ENCODE data around the gene TNIK. TPM values are rescaled to one million over a fixed set of nuclear protein-coding genes. Genes with fewer than 3 reads are reported as not detected.

TNIK gene
- total RNA-seq, 2 experiments from 2014 or later: 57.6 to 61.7 TPM

GRCh38 chr3:171419457-171419856 lies 40.7 kb downstream of the TNIK start:
- ChIA-PET POLR2A (interaction anchor here (0.9 kb wide), 1 partner anchor 9 kb away, joined by 3 read pairs; no protein-coding TSS in a partner anchor), CTCF (interaction anchor here (0.8 to 1.0 kb wide), 2 partner anchors 11 to 41 kb away, joined by 3 to 4 read pairs; partner anchors contain the start of gene TNIK)
- peaks cover 32% of the 10 kb centered on the region for H3K36me3 Mint-ChIP-seq (ENCODE audit: low read depth)
- peaks cover 7% of the 10 kb centered on the region for H3K9me3 Mint-ChIP-seq
- no peak for DNase-seq
- H3K4me1 Mint-ChIP-seq: no peaks in the 10 kb centered on the region
- no peak overlapping the region for H3K4me3 Mint-ChIP-seq
- H3K27me3 Mint-ChIP-seq: no peaks in the 10 kb centered on the region
- H3K27ac Mint-ChIP-seq: no peak overlapping the region

GRCh38 chr3:171417813-171418212 lies 42.4 kb downstream of the TNIK start:
- Mint-ChIP-seq H3K4me3 (no peak overlapping the region), H3K36me3 (ENCODE audit: low read depth) (peaks cover 19% of the 10 kb centered on the region), H3K4me1 (peaks cover 3% of the 10 kb centered on the region), H3K27me3 (no peaks in the 10 kb centered on the region), H3K27ac (no peak overlapping the region), H3K9me3 (peaks cover 2% of the 10 kb centered on the region)
- ChIA-PET POLR2A (no interaction called here), CTCF (interaction anchor here (1.3 kb wide), 1 partner anchor 13 kb away, joined by 3 read pairs; no protein-coding TSS in a partner anchor)
- DNase-seq: no peak

- Mint-ChIP-seq H3K9me3 (no peaks in the 10 kb centered on the region), H3K27ac (no peak overlapping the region), H3K36me3 (ENCODE audit: low read depth) (peaks cover 18% of the 10 kb centered on the region), H3K27me3 (no peaks in the 10 kb centered on the region), H3K4me1 (peaks cover 3% of the 10 kb centered on the region), H3K4me3 (no peak overlapping the region)
- no peak for DNase-seq
- ChIA-PET CTCF (interaction anchor here (1.3 kb wide), 1 partner anchor 14 kb away, joined by 3 read pairs; no protein-coding TSS in a partner anchor), POLR2A (no interaction called here)
Observed at GRCh38 chr3:171417137-171417536, 43.1 kb downstream of the TNIK start.

- no peak for DNase-seq
- ChIA-PET POLR2A (no interaction called here), CTCF (interaction anchor here (1.3 kb wide), 1 partner anchor 14 kb away, joined by 3 read pairs; no protein-coding TSS in a partner anchor)
- H3K27ac Mint-ChIP-seq: no peak overlapping the region
- peaks cover 3% of the 10 kb centered on the region for H3K4me1 Mint-ChIP-seq
- H3K36me3 Mint-ChIP-seq (ENCODE audit: low read depth): peaks cover 18% of the 10 kb centered on the region
- H3K9me3 Mint-ChIP-seq: no peaks in the 10 kb centered on the region
- no peaks in the 10 kb centered on the region for H3K27me3 Mint-ChIP-seq
- no peak overlapping the region for H3K4me3 Mint-ChIP-seq
Observed at GRCh38 chr3:171416666-171417065, 43.5 kb downstream of the TNIK start.

- ChIA-PET POLR2A (no interaction called here), CTCF (no interaction called here)
- Mint-ChIP-seq H3K4me1 (peaks cover 3% of the 10 kb centered on the region), H3K27me3 (no peaks in the 10 kb centered on the region), H3K27ac (no peak overlapping the region), H3K4me3 (no peak overlapping the region), H3K9me3 (no peaks in the 10 kb centered on the region), H3K36me3 (ENCODE audit: low read depth) (peaks cover 16% of the 10 kb centered on the region)
- DNase-seq: no peak
Observed at GRCh38 chr3:171416061-171416460, 44.1 kb downstream of the TNIK start.

- Mint-ChIP-seq H3K27ac (no peak overlapping the region), H3K27me3 (no peaks in the 10 kb centered on the region), H3K9me3 (no peaks in the 10 kb centered on the region), H3K36me3 (ENCODE audit: low read depth) (peaks cover 15% of the 10 kb centered on the region), H3K4me3 (no peak overlapping the region), H3K4me1 (peaks cover 3% of the 10 kb centered on the region)
- ChIA-PET CTCF (no interaction called here), POLR2A (no interaction called here)
- no peak for DNase-seq
Observed at GRCh38 chr3:171415070-171415469, 45.1 kb downstream of the TNIK start.

GRCh38 chr3:171412473-171412872 lies 47.7 kb downstream of the TNIK start:
- Mint-ChIP-seq H3K27ac (no peak overlapping the region), H3K27me3 (no peaks in the 10 kb centered on the region), H3K36me3 (ENCODE audit: low read depth) (peaks cover 6% of the 10 kb centered on the region), H3K4me1 (peaks cover 9% of the 10 kb centered on the region), H3K4me3 (no peak overlapping the region), H3K9me3 (no peaks in the 10 kb centered on the region)
- DNase-seq: no peak
- ChIA-PET POLR2A (no interaction called here), CTCF (interaction anchor here (1.3 kb wide), 1 partner anchor 16 kb away, joined by 3 read pairs; no protein-coding TSS in a partner anchor)

- Mint-ChIP-seq H3K4me3 (no peak overlapping the region), H3K36me3 (ENCODE audit: low read depth) (peaks cover 7% of the 10 kb centered on the region), H3K27me3 (no peaks in the 10 kb centered on the region), H3K9me3 (no peaks in the 10 kb centered on the region), H3K27ac (no peak overlapping the region), H3K4me1 (peaks cover 11% of the 10 kb centered on the region)
- POLR2A ChIA-PET: no interaction called here
- no peak for DNase-seq
- CTCF ChIA-PET: interaction anchor here (1.3 kb wide), 1 partner anchor 17 kb away, joined by 3 read pairs; no protein-coding TSS in a partner anchor
Observed at GRCh38 chr3:171412054-171412453, 48.2 kb downstream of the TNIK start.

GRCh38 chr3:171410186-171410585 lies 50.0 kb downstream of the TNIK start:
- Mint-ChIP-seq H3K4me3 (no peak overlapping the region), H3K36me3 (ENCODE audit: low read depth) (peaks cover 13% of the 10 kb centered on the region), H3K27me3 (no peaks in the 10 kb centered on the region), H3K4me1 (peaks cover 16% of the 10 kb centered on the region), H3K27ac (no peak overlapping the region), H3K9me3 (peaks cover 3% of the 10 kb centered on the region)
- ChIA-PET POLR2A (interaction anchor here (1.0 kb wide), 1 partner anchor 10 kb away, joined by 3 read pairs; no protein-coding TSS in a partner anchor), CTCF (no interaction called here)
- DNase-seq: no peak

GRCh38 chr3:171407759-171408158 lies 52.4 kb downstream of the TNIK start:
- H3K4me3 Mint-ChIP-seq: no peak overlapping the region
- no peak for DNase-seq
- peaks cover 22% of the 10 kb centered on the region for H3K36me3 Mint-ChIP-seq (ENCODE audit: low read depth)
- H3K27me3 Mint-ChIP-seq: no peaks in the 10 kb centered on the region
- POLR2A ChIA-PET: no interaction called here
- peaks cover 6% of the 10 kb centered on the region for H3K9me3 Mint-ChIP-seq
- no peak overlapping the region for H3K27ac Mint-ChIP-seq
- CTCF ChIA-PET: no interaction called here
- peaks cover 14% of the 10 kb centered on the region for H3K4me1 Mint-ChIP-seq

GRCh38 chr3:171404376-171404967 lies 55.7 kb downstream of the TNIK start:
- no peak overlapping the region for H3K27ac Mint-ChIP-seq
- H3K4me3 Mint-ChIP-seq: no peak overlapping the region
- H3K9me3 Mint-ChIP-seq: peaks cover 6% of the 10 kb centered on the region
- peaks cover 14% of the 10 kb centered on the region for H3K4me1 Mint-ChIP-seq
- ChIA-PET CTCF (interaction anchor here (1.2 kb wide), 1 partner anchor 162 kb away, joined by 3 read pairs; no protein-coding TSS in a partner anchor), POLR2A (no interaction called here)
- DNase-seq: no peak
- H3K36me3 Mint-ChIP-seq (ENCODE audit: low read depth): peaks cover 30% of the 10 kb centered on the region
- H3K27me3 Mint-ChIP-seq: no peaks in the 10 kb centered on the region

GRCh38 chr3:171402281-171402680 lies 57.9 kb downstream of the TNIK start:
- POLR2A ChIA-PET: no interaction called here
- DNase-seq: no peak
- H3K4me3 Mint-ChIP-seq: no peak overlapping the region
- no peak overlapping the region for H3K27ac Mint-ChIP-seq
- H3K4me1 Mint-ChIP-seq: peaks cover 5% of the 10 kb centered on the region
- H3K27me3 Mint-ChIP-seq: no peaks in the 10 kb centered on the region
- H3K9me3 Mint-ChIP-seq: peaks cover 6% of the 10 kb centered on the region
- CTCF ChIA-PET: no interaction called here
- peaks cover 30% of the 10 kb centered on the region for H3K36me3 Mint-ChIP-seq (ENCODE audit: low read depth)

- Mint-ChIP-seq H3K4me1 (no peaks in the 10 kb centered on the region), H3K36me3 (ENCODE audit: low read depth) (peaks cover 24% of the 10 kb centered on the region), H3K27me3 (no peaks in the 10 kb centered on the region), H3K27ac (no peak overlapping the region), H3K9me3 (peaks cover 6% of the 10 kb centered on the region), H3K4me3 (no peak overlapping the region)
- POLR2A ChIA-PET: no interaction called here
- CTCF ChIA-PET: no interaction called here
- no peak for DNase-seq
Observed at GRCh38 chr3:171401432-171401831, 58.8 kb downstream of the TNIK start.

- ChIA-PET CTCF (no interaction called here), POLR2A (no interaction called here)
- Mint-ChIP-seq H3K9me3 (peaks cover 8% of the 10 kb centered on the region), H3K4me1 (no peaks in the 10 kb centered on the region), H3K4me3 (no peak overlapping the region), H3K36me3 (ENCODE audit: low read depth) (peaks cover 24% of the 10 kb centered on the region), H3K27ac (no peak overlapping the region), H3K27me3 (no peaks in the 10 kb centered on the region)
- no peak for DNase-seq
Observed at GRCh38 chr3:171399842-171400241, 60.4 kb downstream of the TNIK start.

Data from activated CD4-positive, alpha-beta memory T cell treated with anti-CD3 and anti-CD28 coated beads, Interleukin-2, amount 10 ng/mL, durations not matched to agents 7 days and 5 days (primary cell).